HTERT RPE-1 (cell line): ENCODE measurements around the gene CPA1.
"Not testable (repeated sequence)": the region's sequence is repeated elsewhere in the genome, so short reads cannot be mapped to it uniquely, and the experiment has no call there.

Experiments used
- in situ Hi-C: fragments of 300-500 bp; cut with MboI; formaldehyde crosslinking; loops from 4 replicates; pipeline ENCODE4 v1.14.3; 2020; ENCODE audit warnings: low sequenced_read_pairs

CPA1 gene

DNA sequence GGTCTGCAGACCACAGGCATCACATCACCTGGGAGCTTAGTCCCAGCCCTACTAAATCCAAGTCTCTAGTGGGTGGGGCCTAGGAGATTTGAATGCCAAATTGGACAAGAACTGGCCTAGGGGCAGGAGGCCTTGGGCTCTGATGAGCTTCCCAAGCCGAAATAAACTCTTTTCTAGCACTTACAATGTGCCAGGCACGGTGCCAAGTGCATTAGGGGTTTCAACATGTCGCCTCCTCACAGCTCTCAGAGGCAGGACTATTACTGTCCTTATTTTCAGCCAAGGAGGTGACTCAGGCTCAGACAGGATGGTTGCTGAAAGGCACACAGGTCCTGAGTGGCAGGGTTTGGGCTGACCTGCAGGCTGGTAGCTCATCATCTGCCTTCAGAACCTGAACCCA, 9.2 kb upstream of the CPA1 start:
- in situ Hi-C loops: no loop called here

DNA sequence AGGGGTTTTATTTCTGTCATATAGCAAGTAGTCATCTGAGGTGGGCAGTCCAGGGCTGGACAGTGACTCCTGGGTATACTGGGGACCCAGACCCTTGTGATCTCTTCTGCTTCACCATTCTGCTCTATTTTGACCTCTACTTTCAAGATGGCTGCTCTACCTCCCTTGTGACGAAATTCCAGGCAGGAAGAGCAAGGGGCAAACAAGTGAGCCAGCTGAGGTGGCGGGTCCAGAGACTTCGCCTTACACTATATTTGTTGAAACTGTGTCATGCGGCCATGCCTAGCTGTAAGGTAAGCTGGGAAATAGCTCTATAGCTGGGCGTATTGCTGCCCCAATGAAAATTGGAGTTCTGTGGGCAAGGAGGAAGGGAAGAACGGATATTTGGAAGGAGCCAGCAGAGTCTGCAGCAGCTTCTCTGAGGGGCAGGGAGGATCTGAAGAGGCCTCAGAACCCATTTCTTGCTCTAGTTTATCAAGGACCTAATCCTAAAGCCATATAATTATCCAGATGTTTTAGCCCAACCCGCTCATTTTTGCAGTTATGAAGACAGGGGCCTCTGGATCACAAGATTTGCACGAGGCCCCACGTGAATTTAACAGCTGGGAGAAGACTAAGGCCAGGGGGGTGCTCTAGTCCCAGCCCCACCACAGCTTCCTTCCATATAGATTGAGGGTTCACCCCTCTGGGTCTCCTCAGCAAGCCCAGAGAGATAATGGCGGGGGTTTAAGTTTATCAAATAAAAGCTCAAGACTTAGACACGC, 7.7 kb upstream of the CPA1 start:
- in situ Hi-C loops: no loop called here

DNA sequence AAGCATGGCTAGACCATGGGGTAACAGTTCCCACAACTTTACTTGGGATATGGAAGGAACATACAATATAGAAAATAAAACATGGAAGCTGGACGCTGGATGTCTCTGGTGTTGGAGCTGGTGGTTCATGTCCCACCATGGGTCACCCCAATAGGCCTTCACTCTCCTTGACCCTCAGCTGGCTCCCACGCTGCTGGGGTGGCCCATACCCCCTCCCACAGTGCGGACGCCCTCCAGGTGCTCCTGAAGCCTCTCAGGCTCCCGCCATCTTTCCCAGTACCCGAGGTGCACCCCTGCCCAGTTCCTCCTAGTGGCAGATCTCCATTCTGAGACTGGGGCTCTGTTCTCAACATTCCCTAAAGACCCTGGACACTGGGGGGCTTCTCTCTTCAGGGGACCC, 5.8 kb upstream of the CPA1 start:
- in situ Hi-C loops: no loop called here

DNA sequence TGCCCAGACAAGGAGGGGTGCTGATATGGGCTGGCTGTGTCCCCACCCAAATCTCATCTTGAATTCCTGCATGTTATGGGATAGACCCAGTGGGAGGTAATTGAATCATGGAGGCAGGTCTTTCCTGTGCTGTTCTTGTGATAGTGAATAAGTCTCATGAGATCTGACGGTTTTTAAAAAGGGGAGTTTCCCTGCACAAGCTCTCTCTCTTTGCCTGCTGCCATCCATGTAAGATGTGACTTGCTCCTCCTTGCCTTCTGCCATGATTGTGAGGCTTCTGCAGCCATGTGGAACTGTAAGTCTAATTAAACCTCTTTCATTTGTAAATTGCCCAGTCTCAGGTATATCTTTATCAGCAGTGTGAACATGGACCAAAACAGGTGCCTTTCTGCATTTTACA, 3.8 kb upstream of the CPA1 start:
- in situ Hi-C loops: not testable (repeated sequence)

DNA sequence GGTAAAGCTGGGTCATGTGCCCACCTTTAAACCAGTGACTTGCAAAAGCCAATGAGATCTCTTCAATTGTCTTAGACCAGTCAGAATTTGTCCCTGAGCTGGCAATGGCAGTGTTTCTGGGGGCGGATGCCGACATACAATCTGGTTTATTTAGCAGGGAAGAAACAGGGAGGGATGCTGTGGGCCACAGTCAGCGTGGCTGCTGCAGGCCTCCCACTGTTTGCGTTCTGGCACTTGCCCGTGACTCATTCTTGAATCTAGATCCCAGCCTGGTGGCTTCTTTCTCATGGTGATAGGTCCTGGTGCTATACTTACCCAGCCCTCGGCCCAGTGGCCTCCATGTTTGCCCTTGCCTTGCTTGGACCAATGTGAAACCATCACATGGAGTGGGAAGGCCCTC, 3.1 kb upstream of the CPA1 start:
- in situ Hi-C loops: no loop called here

DNA sequence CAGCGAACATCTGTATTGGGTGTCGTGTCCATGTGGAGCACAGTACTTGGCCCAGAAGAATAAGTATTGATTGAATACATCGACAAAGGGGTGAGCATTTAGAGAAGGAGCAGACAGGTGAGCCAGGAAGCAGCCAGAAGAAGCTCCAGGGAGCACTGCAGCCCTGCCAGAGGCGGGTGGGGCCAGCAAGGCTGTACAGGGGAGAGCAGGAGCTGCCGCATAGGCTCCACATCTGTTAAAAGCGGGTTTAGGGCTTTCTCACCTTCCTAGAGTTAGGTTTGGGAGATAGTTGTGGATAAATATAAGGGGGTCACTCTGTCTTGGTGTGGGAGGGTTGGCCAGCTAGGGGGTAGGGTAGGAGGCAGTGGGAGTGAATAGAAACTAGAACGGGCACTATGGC, 1.3 kb upstream of the CPA1 start:
- in situ Hi-C loops: no loop called here

DNA sequence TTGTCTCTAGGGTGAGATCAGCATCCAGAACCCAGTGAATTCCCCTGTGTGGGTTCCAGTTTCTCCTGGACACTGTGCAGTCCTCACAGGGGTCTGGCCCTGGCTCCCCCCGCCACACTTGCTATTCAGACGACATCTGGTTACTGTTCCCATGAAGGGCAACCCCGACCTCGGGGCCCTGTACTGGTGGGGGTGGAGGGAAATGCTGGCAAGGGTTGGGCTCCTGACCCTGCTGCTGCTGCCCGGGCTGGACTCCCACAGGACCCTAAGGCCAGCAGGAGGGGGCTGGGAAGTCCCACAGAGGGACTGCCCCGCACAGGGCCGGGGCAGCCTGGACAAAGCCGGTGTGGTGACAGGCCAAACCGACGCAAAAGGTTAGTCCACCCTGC, 768 bp upstream of the CPA1 start:
- in situ Hi-C loops: no loop called here

DNA sequence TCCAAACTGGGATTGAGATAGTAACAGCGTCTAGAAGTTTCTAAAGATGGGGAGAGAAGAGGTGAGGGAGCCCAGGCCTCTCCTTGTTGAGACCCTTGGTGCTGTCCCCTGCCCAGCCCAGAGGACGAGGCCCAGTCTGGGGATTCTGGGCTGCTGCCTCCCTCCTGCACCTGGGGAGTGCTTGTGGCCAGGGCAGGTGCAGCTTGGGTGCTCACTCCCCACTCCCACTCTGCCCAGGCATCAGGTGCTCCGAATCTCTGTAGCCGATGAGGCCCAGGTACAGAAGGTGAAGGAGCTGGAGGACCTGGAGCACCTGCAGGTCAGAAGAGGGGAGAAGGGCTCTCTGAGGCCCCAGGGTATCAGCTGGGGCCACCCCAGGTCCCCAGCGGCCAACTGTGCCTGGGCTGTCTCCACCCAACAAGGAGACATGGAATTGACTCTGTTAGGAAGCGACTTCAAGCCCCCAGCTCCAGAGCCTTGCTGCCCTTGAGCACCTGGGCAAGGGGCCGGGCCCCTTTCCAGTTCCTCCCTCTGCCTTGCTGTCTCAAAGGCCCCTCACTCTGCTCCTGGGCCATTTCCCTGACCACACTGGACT, 664 bp downstream of the CPA1 start:
- in situ Hi-C loops: no loop called here

DNA sequence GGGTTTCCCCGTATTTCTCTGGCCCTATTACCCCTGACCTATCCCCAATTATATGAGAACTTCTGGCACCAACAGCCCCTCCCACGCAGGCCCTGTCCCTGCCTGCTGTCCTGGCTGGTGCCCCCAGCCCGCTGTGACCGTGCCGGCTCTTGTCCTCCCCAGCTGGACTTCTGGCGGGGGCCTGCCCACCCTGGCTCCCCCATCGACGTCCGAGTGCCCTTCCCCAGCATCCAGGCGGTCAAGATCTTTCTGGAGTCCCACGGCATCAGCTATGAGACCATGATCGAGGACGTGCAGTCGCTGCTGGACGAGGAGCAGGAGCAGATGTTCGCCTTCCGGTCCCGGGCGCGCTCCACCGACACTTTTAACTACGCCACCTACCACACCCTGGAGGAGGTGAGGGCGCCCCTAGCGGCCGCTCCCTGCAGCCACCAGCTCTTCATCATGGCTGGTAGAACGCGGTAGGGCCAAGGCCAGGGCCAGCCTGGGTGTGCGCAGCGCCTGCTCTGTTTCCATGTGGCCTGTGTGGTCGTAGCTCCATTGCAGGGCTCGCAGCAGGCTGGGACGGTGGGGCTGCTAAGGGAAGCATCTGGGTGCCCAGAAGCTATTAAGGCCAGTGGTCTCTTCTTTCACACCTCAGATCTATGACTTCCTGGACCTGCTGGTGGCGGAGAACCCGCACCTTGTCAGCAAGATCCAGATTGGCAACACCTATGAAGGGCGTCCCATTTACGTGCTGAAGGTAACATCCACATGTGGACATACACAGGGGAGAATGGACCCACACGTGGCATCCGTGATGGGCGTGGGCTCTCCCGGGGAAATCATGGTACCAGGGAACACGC, 1.4 kb downstream of the CPA1 start:
- in situ Hi-C loops: no loop called here

DNA sequence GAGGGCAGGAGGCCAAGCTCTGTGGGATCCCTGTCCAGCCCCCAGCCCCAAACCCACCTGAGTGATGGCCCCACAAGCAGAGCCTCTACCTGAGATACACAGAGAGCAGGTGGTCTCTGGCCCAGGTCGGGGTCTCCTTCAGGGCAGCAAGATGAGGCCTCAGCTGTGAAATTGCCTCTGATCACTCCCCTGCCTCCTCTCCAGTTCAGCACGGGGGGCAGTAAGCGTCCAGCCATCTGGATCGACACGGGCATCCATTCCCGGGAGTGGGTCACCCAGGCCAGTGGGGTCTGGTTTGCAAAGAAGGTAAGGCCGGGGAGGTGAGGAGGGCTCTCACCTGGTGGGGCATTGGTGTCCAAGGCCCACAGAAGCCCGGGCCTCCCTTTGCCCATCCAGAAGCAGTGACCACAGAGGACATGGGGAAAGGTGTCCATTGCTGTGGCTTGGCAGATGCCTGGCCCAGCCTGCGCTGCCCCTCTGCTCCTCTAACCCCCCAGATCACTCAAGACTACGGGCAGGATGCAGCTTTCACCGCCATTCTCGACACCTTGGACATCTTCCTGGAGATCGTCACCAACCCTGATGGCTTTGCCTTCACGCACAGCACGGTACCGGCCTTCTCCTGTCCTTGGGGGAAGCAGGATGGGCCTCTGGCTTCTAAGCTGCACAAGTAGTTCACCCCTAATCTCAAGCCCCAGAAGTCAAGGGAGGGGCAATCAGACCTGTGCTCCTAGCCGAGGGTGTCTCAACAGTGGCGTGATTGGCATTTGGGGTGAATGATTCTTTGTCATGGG, 3.1 kb downstream of the CPA1 start:
- in situ Hi-C loops: no loop called here

DNA sequence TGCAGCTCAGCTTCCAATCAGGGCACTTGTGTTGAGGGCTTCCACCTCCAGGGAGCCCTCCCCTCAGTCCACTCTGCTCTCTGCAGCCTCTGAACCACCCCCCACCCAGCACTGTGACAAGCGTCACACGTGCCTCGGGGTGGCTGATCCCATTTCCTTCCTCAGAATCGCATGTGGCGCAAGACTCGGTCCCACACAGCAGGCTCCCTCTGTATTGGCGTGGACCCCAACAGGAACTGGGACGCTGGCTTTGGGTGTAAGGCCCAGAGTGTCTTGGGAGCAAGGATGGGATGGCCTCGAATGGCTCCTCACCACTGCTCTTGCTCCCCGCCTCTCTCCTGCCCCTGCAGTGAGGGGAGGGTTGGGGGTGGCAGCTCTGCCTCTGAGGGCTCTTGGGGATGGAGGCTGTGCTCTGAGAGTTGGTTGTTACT, 4.1 kb downstream of the CPA1 start:
- in situ Hi-C loops: no loop called here

DNA sequence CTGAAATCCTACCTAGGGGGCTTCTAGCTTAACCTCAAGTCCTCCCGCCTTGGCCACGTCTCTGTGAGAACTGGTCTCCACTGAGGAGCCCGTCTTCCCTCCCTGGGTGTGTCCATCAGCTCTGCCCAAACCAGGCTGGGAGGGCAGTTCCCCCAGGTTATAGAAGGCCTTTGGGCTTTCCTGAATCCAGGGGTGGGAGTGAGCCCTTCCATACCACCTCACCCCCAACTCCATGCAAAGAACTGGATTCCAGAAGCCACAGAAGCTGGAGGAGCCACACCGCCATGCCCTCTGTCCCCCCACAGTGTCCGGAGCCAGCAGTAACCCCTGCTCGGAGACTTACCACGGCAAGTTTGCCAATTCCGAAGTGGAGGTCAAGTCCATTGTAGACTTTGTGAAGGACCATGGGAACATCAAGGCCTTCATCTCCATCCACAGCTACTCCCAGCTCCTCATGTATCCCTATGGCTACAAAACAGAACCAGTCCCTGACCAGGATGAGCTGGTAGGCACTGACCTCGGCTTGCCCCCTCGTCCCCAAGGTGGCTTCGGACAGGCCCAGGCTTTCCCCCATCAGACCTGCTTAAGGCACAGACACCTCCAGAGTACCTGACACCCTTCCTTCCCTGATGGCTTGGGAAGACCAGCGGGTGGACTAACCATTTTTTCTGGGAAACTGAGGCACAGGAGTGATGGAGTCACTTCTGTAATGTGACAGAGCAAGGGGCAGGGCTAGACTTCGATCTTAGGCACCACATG, 4.7 kb downstream of the CPA1 start:
- in situ Hi-C loops: no loop called here

DNA sequence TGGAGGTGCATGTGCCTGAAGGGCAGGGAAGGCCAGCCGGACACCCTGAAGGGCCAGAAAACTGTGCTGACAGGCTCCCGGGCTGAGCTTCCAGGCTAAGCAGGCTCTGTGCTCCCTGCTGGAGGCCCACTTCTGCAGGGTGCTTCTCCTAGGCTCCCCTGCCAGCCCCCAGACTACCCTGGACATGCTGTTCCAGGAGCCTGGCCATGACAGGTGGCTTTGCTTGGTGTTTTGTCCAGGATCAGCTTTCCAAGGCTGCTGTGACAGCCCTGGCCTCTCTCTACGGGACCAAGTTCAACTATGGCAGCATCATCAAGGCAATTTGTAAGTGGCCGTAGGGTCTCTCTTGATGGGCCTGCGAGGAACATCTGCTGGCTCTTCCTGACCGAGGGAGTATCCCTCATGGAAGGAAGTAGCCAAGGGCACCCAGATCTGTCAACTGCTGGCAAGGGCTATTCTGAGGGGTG, 5.3 kb downstream of the CPA1 start:
- in situ Hi-C loops: no loop called here

DNA sequence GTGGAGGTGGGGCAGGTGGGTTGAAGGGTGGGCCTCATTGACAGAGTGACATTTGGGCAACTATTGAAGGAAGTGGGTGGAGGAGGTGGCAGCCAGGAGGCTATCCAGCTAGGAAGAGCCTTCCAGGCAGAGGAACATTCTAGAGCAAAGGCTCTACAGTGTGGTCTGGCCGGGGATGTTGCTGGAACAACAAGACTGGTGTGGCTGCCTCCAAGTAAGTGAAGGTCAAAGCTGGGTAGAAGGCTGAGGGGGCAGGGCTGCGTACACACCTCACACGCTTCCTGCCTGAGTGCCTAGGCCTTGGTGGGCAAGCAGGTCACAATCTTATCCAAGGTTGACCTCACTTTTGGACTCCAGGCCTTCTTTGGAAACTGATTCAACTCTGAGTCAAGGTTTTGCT, 6.6 kb downstream of the CPA1 start:
- in situ Hi-C loops: no loop called here

DNA sequence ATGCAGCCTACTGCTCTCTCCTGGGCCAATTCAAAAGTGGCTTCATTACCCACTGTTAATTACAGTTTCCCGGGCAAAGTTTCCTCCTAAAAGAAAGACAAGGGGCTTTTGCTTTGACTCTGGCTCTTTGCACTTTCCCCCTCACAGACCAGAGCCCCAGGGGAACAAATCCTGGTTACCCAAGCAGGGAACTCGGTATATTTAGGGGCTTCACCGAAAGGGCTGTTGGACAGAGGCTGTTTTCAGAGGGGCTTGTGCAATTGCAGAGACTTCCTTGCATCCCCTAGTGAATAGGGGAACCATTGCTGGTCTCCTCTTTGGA, 7.0 kb downstream of the CPA1 start:
- in situ Hi-C loops: no loop called here

DNA sequence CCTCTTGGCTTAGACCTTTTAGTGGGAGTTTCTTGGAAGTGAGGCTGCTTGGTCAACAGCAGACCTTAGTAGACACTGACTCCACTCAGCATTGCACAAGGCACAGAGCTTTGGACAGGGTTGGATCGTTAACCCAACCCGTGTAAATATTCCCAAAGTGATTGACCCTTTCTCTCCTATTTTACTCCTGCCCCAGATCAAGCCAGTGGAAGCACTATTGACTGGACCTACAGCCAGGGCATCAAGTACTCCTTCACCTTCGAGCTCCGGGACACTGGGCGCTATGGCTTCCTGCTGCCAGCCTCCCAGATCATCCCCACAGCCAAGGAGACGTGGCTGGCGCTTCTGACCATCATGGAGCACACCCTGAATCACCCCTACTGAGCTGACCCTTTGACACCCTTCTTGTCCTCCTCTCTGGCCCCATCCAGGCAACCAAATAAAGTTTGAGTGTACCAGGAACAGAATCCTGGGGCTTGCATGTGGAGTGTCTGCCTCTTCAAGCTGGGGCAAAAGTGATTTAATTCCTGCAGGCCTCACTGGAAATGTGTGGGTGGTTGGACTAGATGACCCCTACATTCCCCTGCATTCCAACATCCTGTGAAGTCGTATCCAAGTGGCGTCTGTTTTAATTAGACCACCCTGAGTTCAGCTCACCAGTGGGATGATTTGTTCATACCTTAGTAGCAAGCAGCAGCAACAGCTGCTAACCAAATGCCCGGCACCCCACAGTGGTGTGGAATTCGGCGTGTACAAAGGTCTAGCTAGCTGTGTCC, 7.5 kb downstream of the CPA1 start:
- in situ Hi-C loops: no loop called here

DNA sequence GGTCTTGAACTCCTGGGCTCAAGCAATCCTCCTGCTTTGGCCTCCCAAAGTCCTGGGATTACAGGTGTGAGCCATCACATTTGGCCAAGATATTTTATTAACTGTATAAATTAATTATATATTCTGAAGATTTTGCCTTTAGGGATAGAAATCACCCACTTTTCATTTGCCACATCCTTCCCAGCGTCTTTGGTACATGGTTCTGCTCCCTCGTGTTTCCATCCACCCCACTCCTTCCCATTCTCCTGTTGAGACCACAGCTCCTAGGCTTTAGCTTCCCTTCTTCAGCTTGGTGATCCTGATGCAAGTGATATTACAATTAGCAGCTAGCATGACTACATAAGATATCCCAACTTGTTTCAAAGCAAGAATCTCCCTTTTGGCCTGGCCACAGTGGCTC, 8.4 kb downstream of the CPA1 start:
- in situ Hi-C loops: no loop called here

DNA sequence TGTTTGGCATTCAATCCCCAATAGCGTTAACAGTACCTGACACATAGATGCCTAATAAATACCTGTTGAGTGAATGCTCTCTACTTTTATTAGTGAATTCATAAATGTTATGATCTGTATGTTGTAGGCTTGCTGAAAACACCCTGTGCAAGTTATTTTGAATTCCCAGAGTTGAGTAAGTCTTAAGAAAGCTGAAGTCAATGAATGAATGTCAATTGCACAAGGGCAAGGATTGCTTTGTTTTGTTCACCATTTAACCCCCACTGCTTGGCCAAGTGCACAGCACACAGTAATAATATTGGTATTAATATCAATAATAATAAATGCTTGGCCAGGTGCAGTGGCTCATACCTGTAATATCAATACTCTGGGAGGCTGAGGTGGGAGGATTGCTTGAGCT, 10.2 kb downstream of the CPA1 start:
- in situ Hi-C loops: no loop called here

DNA sequence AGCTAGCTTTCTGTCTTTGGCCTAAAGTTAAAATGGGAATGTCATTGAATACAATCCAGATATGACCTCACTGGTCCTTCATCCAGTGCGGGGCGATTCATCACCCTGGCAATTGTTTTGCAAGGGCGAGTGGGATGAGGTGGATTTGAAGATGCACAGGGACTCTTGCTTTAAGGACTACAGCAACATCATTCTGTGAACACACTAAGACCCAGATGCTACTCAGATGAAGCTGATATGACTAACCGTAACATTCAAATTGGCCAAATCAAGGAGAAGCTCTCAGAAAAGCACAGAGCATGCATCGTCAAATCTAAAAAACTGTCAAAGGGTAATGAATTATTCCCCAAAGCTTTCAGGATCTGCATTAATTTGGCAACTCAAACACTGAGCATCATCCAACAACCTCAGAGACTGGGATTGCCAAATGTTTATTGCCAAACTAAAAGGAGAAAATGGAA, 12.8 kb downstream of the CPA1 start:
- in situ Hi-C loops: no loop called here
